ENCODE results near the gene ABCF1.
"Not testable (repeated sequence)": the region's sequence is repeated elsewhere in the genome, so short reads cannot be mapped to it uniquely, and the experiment has no call there.

Gene ABCF1

DNA sequence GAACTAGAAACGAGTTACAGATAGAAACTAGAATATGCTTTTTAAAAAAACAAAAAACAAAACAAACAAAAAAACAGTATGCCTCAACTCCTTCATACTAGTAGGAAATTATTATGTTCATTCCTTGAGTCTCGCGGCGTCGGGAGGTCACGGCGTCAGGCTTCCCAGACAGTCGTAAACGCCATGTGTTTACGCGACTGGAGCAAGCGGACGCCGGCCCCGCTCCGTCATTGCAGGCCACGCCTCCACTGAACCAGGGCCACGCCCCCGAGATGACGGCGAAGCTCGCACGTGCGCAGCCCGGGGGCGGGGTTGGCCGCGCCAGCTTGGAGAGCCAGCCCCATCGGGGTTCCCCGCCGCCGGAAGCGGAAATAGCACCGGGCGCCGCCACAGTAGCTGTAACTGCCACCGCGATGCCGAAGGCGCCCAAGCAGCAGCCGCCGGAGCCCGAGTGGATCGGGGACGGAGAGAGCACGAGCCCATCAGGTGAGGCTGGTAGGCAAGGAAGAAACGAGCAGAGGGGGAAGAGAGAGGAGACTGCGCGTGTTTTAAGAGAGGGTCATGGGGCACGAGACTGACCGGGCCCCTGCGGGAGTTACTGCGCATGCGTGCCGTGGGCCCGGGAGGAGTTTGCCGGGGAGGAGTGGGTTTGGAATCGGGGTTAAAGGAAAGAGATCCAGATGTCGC is at the start of gene ABCF1:
TSS of gene ABCF1 (plus strand) at position 368 of the 687 bp plus-strand sequence. CDS start at position 414, 46 bp downstream.
- Mint-ChIP-seq H3K27ac (peak within 1 kb of the TSS; percentile 99), H3K4me3 (peak within 1 kb of the TSS; percentile 99), H3K4me1 (peaks cover 75% of the 10 kb centered on the region), H3K36me3 (peaks cover 11% of the 10 kb centered on the region), H3K27me3 (no peaks in the 10 kb centered on the region), H3K9me3 (no peaks in the 10 kb centered on the region)

DNA sequence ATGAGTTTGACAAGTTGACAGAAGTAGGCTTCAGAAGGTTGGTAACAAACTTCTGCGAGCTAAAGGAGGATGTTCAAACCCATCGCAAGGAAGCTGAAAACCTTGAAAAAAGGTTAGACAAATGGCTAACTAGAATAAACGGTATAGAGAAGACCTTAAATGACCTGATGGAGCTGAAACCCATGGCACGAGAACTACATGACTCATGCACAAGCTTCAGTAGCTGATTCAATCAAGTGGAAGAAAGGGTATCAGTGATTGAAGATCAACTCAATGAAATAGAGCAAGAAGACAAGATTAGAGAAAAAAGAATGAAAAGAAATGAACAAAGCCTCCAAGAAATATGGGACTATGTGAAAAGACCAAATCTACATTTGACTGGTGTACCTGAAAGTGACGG is 49.3 kb upstream of the ABCF1 start:
- H3K27me3 Mint-ChIP-seq, H3K9me3 Mint-ChIP-seq: not testable (repeated sequence)
- Mint-ChIP-seq H3K4me1 (peaks cover 77% of the 10 kb centered on the region), H3K4me3 (peak overlapping the region; percentile 34), H3K36me3 (peaks cover 30% of the 10 kb centered on the region), H3K27ac (peak overlapping the region; percentile 82)

DNA sequence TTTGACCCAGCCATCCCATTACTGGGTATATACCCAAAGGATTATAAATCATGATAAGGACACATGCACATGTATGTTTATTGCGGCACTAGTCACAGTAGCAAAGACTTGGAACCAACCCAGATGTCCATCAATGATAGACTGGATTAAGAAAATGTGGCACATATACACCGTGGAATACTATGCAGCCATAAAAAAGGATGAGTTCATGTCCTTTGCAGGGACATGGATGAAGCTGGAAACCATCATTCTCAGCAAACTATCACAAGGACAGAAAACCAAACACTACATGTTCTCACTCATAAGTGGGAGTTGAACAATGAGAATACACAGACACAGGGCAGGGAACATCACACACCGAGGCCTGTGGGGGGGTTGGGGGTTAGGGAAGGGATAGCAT is 44.8 kb upstream of the ABCF1 start:
- not testable (repeated sequence) for H3K27me3 Mint-ChIP-seq, H3K9me3 Mint-ChIP-seq
- peaks cover 23% of the 10 kb centered on the region for H3K36me3 Mint-ChIP-seq
- H3K4me3 Mint-ChIP-seq: peak overlapping the region; percentile 42
- peak overlapping the region; percentile 56 for H3K27ac Mint-ChIP-seq
- peaks cover 82% of the 10 kb centered on the region for H3K4me1 Mint-ChIP-seq

DNA sequence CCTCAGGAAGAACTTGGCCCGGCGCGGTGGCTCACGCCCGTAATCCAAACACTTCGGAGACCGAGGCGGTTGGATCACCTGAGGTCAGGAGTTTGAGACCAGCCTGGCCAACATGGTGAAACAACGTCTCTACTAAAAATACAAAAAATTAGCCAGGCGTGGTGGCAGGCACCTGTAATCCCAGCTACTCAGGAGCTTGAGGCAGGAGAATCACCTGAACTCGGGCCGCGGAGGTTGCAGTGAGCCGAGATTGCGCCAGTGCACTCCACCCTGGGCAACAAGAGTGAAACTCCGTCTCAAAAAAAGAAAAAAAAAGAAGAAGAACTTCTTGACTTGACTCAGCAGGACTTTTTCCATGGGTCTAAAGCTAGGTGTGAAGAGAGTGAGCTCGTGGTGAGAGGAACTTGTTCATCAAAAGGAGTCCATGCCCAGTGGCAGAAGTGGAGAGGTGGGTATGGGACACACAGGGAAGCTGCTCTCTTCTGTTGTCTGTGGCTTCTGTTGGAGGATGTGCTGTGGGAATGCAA is 41.8 kb upstream of the ABCF1 start:
- Mint-ChIP-seq H3K27ac (peak overlapping the region; percentile 97), H3K4me3 (peak overlapping the region; percentile 57), H3K4me1 (peaks cover 76% of the 10 kb centered on the region)
- H3K36me3 Mint-ChIP-seq, H3K9me3 Mint-ChIP-seq, H3K27me3 Mint-ChIP-seq: not testable (repeated sequence)

DNA sequence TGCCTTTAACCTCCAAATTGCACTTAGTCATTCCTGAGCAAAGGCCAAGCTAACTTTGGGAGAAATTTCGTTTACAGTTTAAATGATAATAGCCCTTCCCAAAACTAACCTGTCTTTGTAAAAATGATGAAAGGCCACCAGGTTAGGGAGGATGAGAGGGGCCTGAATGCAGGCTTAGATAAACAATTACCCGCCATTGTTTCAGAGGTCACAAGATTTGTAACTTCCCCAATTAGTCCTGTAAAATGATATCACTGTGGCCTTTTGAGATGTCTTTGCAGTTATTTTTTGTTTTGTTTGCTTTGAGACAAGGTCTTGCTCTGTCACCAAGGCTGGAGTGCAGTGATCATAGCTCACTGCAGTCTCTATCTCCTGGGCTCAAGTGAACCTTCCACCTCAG is 41.2 kb upstream of the ABCF1 start:
- Mint-ChIP-seq H3K27me3 (no peaks in the 10 kb centered on the region), H3K4me3 (peak overlapping the region; percentile 57), H3K36me3 (peaks cover 8% of the 10 kb centered on the region), H3K9me3 (no peaks in the 10 kb centered on the region), H3K4me1 (peaks cover 70% of the 10 kb centered on the region), H3K27ac (peak overlapping the region; percentile 97)

DNA sequence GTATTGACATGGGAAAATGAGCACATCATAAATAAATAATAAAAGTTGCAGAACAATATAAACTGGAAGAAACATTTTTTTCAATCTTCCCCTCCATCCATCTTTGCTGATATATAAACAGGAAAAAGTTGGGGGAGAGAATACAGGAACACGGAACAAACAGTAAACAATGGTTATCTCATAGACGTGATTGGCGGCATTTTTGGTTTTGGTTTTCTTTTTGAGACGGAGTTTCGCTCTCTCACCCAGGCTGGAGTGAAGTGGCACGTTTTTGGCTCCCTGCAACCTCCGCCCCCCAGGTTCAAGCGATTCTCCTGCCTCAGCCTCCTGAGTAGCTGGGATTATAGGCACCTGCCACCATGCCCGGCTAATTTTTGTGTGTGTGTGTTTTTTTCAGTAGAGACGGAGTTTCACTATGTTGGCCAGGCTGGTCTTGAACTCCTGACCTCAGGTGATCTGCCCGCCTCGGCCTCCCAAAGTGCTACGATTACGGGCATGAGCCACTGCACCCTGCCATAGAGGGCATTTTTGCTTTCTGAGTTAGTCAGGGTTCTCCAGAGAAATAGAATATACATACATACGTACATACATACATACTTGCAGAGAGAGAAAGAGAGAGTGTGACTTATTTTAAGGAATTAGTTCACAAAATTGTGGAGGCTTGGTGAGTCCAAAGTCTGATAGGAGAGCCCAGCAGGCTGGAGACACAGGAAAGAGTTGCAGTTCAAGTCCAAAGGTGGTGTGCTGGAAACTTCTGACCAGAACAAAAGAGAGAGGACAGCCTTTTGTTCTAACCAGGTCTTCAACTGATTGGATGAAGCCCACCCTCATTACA is 37.6 kb upstream of the ABCF1 start:
- Mint-ChIP-seq H3K4me3 (no peak overlapping the region), H3K27ac (peak overlapping the region; percentile 74), H3K36me3 (peaks cover 3% of the 10 kb centered on the region), H3K4me1 (peaks cover 47% of the 10 kb centered on the region), H3K27me3 (no peaks in the 10 kb centered on the region), H3K9me3 (no peaks in the 10 kb centered on the region)

DNA sequence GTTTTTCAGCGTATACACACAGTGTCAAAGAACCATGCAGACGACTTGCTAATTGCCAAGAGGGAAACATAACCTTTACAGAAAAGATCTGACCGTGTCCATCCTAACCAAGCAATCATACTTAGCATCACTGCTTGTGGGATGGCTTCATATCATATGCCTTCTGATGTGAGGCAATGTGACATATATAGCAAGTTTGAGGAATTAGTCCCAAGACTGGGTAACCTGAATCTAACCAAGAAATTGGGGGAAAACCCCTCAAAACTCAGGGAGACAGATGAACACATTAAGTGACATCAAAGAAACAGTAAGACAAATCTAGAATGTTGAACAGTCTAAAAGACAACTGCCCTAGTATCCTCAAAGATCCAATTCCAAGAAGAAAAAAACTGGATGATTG is 33.3 kb upstream of the ABCF1 start:
- Mint-ChIP-seq H3K27ac (peak overlapping the region; percentile 65), H3K36me3 (no peaks in the 10 kb centered on the region), H3K4me3 (no peak overlapping the region), H3K27me3 (no peaks in the 10 kb centered on the region), H3K4me1 (peaks cover 32% of the 10 kb centered on the region), H3K9me3 (no peaks in the 10 kb centered on the region)

DNA sequence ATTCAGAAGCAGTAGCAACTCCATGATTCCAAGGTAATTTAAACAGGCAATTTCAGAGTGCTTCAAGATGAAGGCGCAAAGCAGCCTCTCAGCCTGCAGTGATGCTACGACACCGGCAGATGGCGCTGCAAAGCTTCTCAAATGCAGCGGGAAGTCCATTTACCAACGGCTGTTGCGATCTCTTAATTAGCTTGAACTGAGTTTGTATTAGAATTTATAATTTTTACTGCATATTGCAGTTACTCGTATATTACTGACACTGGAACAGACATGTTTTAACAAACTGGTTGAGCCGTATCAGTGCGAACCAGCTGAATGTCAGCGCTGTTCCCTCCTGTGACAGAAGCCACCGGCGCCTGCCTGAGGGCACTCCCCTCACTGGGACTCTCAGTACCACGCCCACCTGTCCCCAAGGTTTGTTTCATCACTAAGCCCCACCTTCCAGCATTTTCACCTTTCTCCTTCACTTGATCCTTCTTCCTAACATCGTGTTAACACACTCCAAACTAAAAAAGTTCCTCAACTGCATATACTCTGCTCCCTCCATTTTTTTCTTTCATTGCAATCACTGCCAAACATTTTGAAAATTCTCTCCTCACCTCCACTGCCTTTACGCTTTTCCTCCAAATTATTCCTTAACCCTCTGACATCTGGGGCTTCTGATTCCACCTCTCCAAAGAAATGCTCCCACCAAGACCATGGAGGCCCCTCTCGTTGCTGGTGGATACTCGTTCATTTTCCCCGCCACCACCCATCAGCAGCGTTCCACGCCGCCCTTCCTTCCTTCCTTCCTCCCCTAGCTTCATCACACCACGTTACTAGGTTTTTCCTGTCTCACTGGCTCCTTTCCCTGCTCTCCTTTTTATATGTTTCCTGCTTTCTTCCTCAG is 29.5 kb upstream of the ABCF1 start:
- H3K9me3 Mint-ChIP-seq: no peaks in the 10 kb centered on the region
- peak overlapping the region; percentile 77 for H3K27ac Mint-ChIP-seq
- H3K36me3 Mint-ChIP-seq: no peaks in the 10 kb centered on the region
- H3K4me1 Mint-ChIP-seq: peaks cover 45% of the 10 kb centered on the region
- peak overlapping the region; percentile 88 for H3K4me3 Mint-ChIP-seq
- no peaks in the 10 kb centered on the region for H3K27me3 Mint-ChIP-seq

DNA sequence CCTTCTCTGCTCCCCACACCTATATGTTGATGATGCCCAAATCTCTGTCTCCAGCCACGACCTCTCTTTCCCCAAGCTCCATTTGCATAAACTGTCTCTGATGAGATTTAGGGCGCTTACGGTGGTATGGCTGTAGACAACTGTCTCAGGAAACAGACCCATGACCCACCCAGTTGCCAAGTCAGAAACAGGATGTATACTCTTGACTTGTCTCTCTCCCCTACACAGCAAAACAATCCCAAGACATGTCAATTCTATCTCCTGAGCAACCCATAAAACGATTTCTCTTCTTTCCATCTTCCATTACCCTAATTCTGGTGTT is 28.9 kb upstream of the ABCF1 start:
- Mint-ChIP-seq H3K27me3 (no peaks in the 10 kb centered on the region), H3K36me3 (no peaks in the 10 kb centered on the region), H3K4me1 (peaks cover 45% of the 10 kb centered on the region), H3K27ac (peak overlapping the region; percentile 77), H3K9me3 (no peaks in the 10 kb centered on the region), H3K4me3 (peak overlapping the region; percentile 88)

DNA sequence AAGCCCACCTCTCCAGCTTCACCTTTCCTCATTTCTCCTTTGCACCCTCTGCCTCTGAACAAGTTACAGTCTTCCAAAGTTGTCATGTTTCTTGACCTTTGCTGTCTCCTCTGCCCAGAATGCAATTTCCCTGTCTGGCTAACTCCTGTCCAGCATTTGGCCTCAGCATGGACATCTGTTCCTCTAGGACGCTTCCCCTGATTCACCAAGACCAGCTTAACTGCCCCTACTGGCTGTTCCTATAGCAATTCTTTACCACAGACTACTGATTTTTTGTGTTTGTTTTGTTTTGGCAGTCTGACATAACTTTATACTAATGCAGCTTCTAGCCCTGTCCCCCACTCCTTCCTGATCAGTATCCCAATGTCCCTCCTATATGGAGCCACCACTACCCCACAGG is 28.3 kb upstream of the ABCF1 start:
- Mint-ChIP-seq H3K27me3 (no peaks in the 10 kb centered on the region), H3K4me3 (peak overlapping the region; percentile 88), H3K36me3 (no peaks in the 10 kb centered on the region), H3K4me1 (peaks cover 41% of the 10 kb centered on the region), H3K27ac (peak overlapping the region; percentile 77), H3K9me3 (no peaks in the 10 kb centered on the region)

DNA sequence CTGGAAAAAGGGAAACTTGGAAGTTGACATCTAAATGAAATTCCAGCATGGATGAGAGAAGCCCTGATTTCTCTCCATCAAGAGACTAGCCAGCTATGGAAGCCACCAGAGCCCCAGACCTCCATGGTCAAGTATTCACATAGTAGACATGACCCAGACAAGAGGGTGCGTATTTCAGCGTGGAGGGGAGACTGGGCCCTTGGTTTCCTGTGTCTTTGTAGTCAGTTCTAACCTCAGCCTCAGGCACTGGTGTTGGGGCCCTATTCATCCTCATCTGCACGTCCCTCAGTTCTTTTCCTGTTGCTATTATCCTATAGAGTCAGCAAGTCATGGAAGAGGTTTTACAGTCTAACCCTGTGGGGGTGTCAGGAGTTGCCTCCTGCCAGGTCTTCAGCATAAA is 27.4 kb upstream of the ABCF1 start:
- Mint-ChIP-seq H3K4me3 (peak overlapping the region; percentile 65), H3K4me1 (peaks cover 38% of the 10 kb centered on the region), H3K36me3 (peaks cover 3% of the 10 kb centered on the region), H3K27ac (peak overlapping the region; percentile 68), H3K27me3 (no peaks in the 10 kb centered on the region), H3K9me3 (no peaks in the 10 kb centered on the region)

DNA sequence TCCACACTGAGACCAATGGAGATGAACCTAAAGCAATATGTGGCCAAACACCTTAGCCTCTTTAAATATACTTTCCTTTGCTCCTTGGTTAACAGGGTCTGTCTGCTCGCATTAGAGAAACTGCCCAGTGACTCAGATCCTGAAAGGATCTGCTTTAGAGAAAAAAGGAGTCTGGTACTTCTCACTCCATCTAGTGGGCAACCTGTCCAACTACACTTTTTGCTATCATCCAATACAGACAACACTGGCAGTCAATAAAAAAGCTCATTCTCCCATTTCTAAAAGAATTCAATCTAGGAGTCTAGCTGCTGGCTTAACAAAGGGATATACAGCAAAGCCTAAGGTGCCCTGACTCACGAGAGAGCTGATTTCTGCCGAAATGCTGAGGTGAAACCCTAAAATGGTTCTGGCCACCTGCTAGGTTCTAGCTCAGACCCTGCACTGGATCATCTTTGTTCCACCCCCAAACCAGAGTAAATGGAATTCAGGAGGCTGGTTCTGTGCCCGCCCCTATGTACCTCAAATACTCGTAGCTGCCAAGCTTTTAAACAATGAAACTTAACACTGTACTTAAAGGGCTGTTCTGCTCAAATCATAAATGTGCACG is 26.5 kb upstream of the ABCF1 start:
- H3K9me3 Mint-ChIP-seq: no peaks in the 10 kb centered on the region
- peaks cover 38% of the 10 kb centered on the region for H3K4me1 Mint-ChIP-seq
- peak overlapping the region; percentile 68 for H3K27ac Mint-ChIP-seq
- H3K4me3 Mint-ChIP-seq: peak overlapping the region; percentile 65
- peaks cover 5% of the 10 kb centered on the region for H3K36me3 Mint-ChIP-seq
- H3K27me3 Mint-ChIP-seq: no peaks in the 10 kb centered on the region

DNA sequence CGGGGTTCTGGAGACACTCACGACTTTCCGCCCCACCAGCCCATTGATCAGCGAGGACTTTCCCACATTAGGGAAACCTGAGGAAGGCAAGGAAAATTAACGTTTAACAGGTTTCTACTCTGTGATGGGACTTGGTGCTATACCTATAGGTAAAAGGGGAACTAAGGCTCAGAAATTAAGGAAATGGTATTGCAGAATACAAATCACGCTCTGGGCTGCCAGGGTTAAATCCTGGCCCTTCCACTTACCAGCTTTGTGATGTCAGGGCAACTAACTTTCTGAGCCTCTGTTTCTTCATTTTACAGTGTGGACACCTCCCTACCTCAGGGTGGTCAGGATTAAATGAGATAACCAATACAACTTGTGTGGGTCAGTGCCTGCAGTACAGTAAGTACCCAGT is 23.8 kb upstream of the ABCF1 start:
- Mint-ChIP-seq H3K27me3 (no peaks in the 10 kb centered on the region), H3K36me3 (peaks cover 19% of the 10 kb centered on the region), H3K4me1 (peaks cover 29% of the 10 kb centered on the region), H3K27ac (no peak overlapping the region), H3K4me3 (no peak overlapping the region), H3K9me3 (no peaks in the 10 kb centered on the region)

DNA sequence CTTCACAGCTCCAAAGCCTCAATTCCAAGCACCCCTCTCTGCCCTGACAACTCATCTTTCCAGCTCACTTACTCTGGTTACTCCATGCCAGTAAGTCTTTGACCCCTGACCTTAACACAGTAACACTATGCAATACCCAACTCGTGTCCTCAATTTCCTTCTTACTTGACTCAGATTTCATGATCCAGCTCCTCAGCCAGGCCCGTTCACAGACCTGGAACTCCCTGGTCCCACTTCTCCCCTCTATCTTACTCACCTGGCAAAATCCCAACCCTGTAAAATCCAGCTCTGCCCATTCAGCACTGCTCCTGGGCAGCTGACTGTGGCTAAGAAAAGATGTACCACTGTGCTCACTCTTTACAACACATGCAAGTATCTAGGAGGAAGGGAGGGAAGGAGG is 22.9 kb upstream of the ABCF1 start:
- Mint-ChIP-seq H3K4me1 (peaks cover 20% of the 10 kb centered on the region), H3K9me3 (no peaks in the 10 kb centered on the region), H3K36me3 (peaks cover 20% of the 10 kb centered on the region), H3K4me3 (no peak overlapping the region), H3K27me3 (no peaks in the 10 kb centered on the region), H3K27ac (peak overlapping the region; percentile 51)

DNA sequence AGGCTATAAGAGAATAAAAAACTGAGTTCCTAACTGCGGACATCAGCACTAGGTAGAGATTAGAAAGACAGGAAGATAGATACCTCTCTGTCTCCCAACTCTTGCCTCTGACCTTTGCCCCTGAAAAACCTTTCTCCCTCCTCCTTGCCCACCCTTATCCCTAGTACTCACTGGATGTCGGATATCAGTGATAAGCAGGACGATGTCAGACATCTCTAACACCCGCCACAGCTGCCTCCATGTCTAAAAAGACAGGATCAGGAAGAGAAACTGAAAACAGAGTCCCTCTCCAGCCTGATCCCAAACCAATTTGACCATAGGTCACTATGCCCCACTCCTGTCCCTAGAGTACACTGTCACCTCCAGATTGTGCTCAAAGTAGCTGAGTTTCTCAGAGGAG is 16.8 kb upstream of the ABCF1 start:
- Mint-ChIP-seq H3K4me1 (peaks cover 41% of the 10 kb centered on the region), H3K27ac (no peak overlapping the region), H3K4me3 (peak overlapping the region; percentile 100), H3K36me3 (peaks cover 19% of the 10 kb centered on the region), H3K27me3 (no peaks in the 10 kb centered on the region), H3K9me3 (no peaks in the 10 kb centered on the region)
